HEK293 (cell line): Measurements from ENCODE around the gene BCL2L13.

Experiments
- CTCF ChIA-PET: fragments of 350-600 bp; formaldehyde crosslinking; extraction: SDS; loops from one replicate; lab custom pipeline; 2021; ENCODE audit warnings: antibody characterized with exemption; lab: Yijun Ruan, JAX
- POLR2A ChIA-PET: fragments of 300-600 bp; formaldehyde crosslinking; extraction: SDS; loops from one replicate; lab custom pipeline; 2020; ENCODE audit warnings: antibody characterized with exemption, inconsistent platforms; lab: Yijun Ruan, JAX
- H3K27ac ChIP-seq: fragments of 200-500 bp; sonication (Bioruptor generic); 2 replicates; pipeline ENCODE4 v1.5.1; 2014; ENCODE audit warnings: low read depth, low read length, control low read depth, inconsistent platforms; ENCODE audit errors: extremely low read depth
- H3K36me3 ChIP-seq, 2 experiments: fragments of 200-500 bp in 1 of 2; sonication (Bioruptor generic) in 1 of 2; 1 replicate in 1 of 2; 2 replicates in 1 of 2; pipeline ENCODE4 v1.5.1; 2014 to 2017; ENCODE audit warnings: inconsistent platforms in 2 of 2, low read length in 2 of 2; ENCODE audit not compliant: control insufficient read depth in 2 of 2, insufficient read depth in 1 of 2
- H3K4me1 ChIP-seq: fragments of 200-500 bp; sonication (Bioruptor generic); 2 replicates; pipeline ENCODE4 v1.5.1; 2014; ENCODE audit warnings: mild to moderate bottlenecking, low read length, inconsistent platforms; ENCODE audit not compliant: control insufficient read depth, insufficient read depth
- H3K4me3 ChIP-seq: 2 replicates; pipeline ENCODE4 v1.5.1; 2011; ENCODE audit warnings: low read depth, mild to moderate bottlenecking, control low read depth, low read length, moderate library complexity
- H3K9me3 ChIP-seq: fragments of 200-500 bp; sonication (Bioruptor generic); 2 replicates; pipeline ENCODE4 v1.5.1; 2014; ENCODE audit warnings: low read depth, low read length, inconsistent platforms; ENCODE audit not compliant: control insufficient read depth, insufficient read depth
- BCL11B ChIP-seq: fragments of 450-650 bp; formaldehyde crosslinking; IDR thresholded peaks from 2 replicates; pipeline ENCODE4 v1.5.1; 2016; ENCODE audit warnings: low read depth, missing biosample characterization, missing genetic modification characterization
- EGR2 ChIP-seq: fragments of 450-650 bp; formaldehyde crosslinking; IDR thresholded peaks from 2 replicates; pipeline ENCODE4 v1.5.1; 2016; ENCODE audit warnings: low read depth, missing biosample characterization, missing genetic modification characterization
- SCRT1 ChIP-seq: fragments of 450-650 bp; formaldehyde crosslinking; IDR thresholded peaks from 2 replicates; pipeline ENCODE4 v1.5.1; 2016; ENCODE audit warnings: missing biosample characterization, missing genetic modification characterization, borderline replicate concordance
- SETDB1 ChIP-seq: IDR thresholded peaks from one replicate; pipeline ENCODE4 v1.6.1; 2017; ENCODE audit warnings: mild to moderate bottlenecking, low read length, moderate library complexity, mixed read lengths; ENCODE audit not compliant: insufficient read length
- ZBTB20 ChIP-seq: fragments of 450-650 bp; formaldehyde crosslinking; IDR thresholded peaks from 2 replicates; pipeline ENCODE4 v1.5.1; 2016; ENCODE audit warnings: missing biosample characterization, missing genetic modification characterization
- ZEB2 ChIP-seq: fragments of 450-650 bp; formaldehyde crosslinking; IDR thresholded peaks from 2 replicates; pipeline ENCODE4 v1.5.1; 2016; ENCODE audit warnings: missing biosample characterization, missing genetic modification characterization
- ZNF114 ChIP-seq: fragments of 450-650 bp; formaldehyde crosslinking; IDR thresholded peaks from 2 replicates; pipeline ENCODE4 v1.5.0; 2017; ENCODE audit warnings: missing biosample characterization, missing genetic modification characterization
- ZNF169 ChIP-seq: fragments of 450-650 bp; formaldehyde crosslinking; IDR thresholded peaks from 2 replicates; pipeline ENCODE4 v1.5.1; 2016; ENCODE audit warnings: missing biosample characterization, missing genetic modification characterization
- ZNF211 ChIP-seq: fragments of 450-650 bp; formaldehyde crosslinking; IDR thresholded peaks from 2 replicates; pipeline ENCODE4 v1.5.1; 2016; ENCODE audit warnings: low read depth, missing biosample characterization, missing genetic modification characterization
- ZNF391 ChIP-seq: fragments of 450-650 bp; formaldehyde crosslinking; IDR thresholded peaks from 2 replicates; pipeline ENCODE4 v1.5.1; 2016; ENCODE audit warnings: low read depth, missing biosample characterization, missing genetic modification characterization, borderline replicate concordance
- ZNF404 ChIP-seq: fragments of 450-650 bp; formaldehyde crosslinking; IDR thresholded peaks from 2 replicates; pipeline ENCODE4 v1.5.1; 2017; ENCODE audit warnings: missing biosample characterization, missing genetic modification characterization
- ZNF426 ChIP-seq: fragments of 450-650 bp; formaldehyde crosslinking; IDR thresholded peaks from 2 replicates; pipeline ENCODE4 v1.5.1; 2017; ENCODE audit warnings: missing biosample characterization, missing genetic modification characterization, mild to moderate bottlenecking, inconsistent platforms, moderate library complexity
- ZNF433 ChIP-seq: fragments of 450-650 bp; formaldehyde crosslinking; IDR thresholded peaks from 2 replicates; pipeline ENCODE4 v1.5.1; 2016; ENCODE audit warnings: missing biosample characterization, missing genetic modification characterization, low read depth
- ZNF544 ChIP-seq: fragments of 450-650 bp; formaldehyde crosslinking; IDR thresholded peaks from 2 replicates; pipeline ENCODE4 v1.5.0; 2017; ENCODE audit warnings: missing biosample characterization, missing genetic modification characterization
- ZNF548 ChIP-seq: fragments of 450-650 bp; formaldehyde crosslinking; IDR thresholded peaks from 2 replicates; pipeline ENCODE4 v1.5.1; 2016; ENCODE audit warnings: missing biosample characterization, missing genetic modification characterization
- ZNF549 ChIP-seq: fragments of 450-650 bp; IDR thresholded peaks from 2 replicates; pipeline ENCODE4 v1.5.1; 2018; ENCODE audit warnings: missing biosample characterization, missing genetic modification characterization, mild to moderate bottlenecking, inconsistent platforms, moderate library complexity
- ZNF585B ChIP-seq: fragments of 450-650 bp; formaldehyde crosslinking; IDR thresholded peaks from 2 replicates; pipeline ENCODE4 v1.5.1; 2016; ENCODE audit warnings: missing biosample characterization, missing genetic modification characterization
- ZNF623 ChIP-seq: fragments of 450-650 bp; formaldehyde crosslinking; IDR thresholded peaks from 2 replicates; pipeline ENCODE4 v1.5.1; 2016; ENCODE audit warnings: missing biosample characterization, missing genetic modification characterization
- ZNF664 ChIP-seq: fragments of 450-650 bp; formaldehyde crosslinking; IDR thresholded peaks from 2 replicates; pipeline ENCODE4 v1.5.1; 2016; ENCODE audit warnings: missing biosample characterization, missing genetic modification characterization
- ZSCAN23 ChIP-seq: fragments of 450-650 bp; formaldehyde crosslinking; IDR thresholded peaks from 2 replicates; pipeline ENCODE4 v1.5.1; 2016; ENCODE audit warnings: missing biosample characterization, missing genetic modification characterization
- TF ChIP-seq, protein P1 (sequence below): fragments of 450-650 bp; formaldehyde crosslinking; IDR thresholded peaks from 2 replicates; pipeline ENCODE4 v1.5.1; 2016; ENCODE audit warnings: missing biosample characterization, missing genetic modification characterization
- TF ChIP-seq, protein P2 (sequence below): fragments of 450-650 bp; formaldehyde crosslinking; optimal IDR thresholded peaks from 2 replicates; pipeline ENCODE3; 2016; ENCODE audit warnings: missing biosample characterization, mild to moderate bottlenecking, missing genetic modification characterization
- TF ChIP-seq, protein P3 (sequence below): fragments of 450-650 bp; formaldehyde crosslinking; IDR thresholded peaks from 2 replicates; pipeline ENCODE4 v1.5.1; 2016; ENCODE audit warnings: missing biosample characterization, missing genetic modification characterization
- TF ChIP-seq, protein P4 (sequence below): fragments of 450-650 bp; formaldehyde crosslinking; IDR thresholded peaks from 2 replicates; pipeline ENCODE4 v1.5.1; 2016; ENCODE audit warnings: missing biosample characterization, missing genetic modification characterization

The BCL2L13 gene

DNA sequence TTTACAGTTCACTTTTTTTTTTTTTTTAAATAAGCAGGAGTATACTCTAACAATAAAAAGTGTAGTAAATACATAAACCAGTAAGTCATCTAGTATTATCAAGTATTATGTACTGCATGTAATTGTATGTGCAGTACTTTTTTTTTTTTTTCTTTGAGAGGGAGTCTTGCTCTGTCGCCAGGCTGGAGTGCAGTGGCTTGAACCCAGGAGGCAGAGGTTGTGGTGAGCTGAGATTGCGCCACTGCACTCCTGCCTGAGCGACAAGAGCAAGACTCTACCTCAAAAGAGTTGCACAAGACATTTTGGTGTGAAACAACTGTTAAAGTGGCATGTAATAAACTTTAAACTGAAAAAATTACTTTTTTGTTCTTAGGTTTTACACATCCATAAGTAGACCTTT is 16.7 kb downstream of the BCL2L13 start:
- POLR2A ChIA-PET = no interaction called here
- H3K27ac ChIP-seq = no peak overlapping the region

DNA sequence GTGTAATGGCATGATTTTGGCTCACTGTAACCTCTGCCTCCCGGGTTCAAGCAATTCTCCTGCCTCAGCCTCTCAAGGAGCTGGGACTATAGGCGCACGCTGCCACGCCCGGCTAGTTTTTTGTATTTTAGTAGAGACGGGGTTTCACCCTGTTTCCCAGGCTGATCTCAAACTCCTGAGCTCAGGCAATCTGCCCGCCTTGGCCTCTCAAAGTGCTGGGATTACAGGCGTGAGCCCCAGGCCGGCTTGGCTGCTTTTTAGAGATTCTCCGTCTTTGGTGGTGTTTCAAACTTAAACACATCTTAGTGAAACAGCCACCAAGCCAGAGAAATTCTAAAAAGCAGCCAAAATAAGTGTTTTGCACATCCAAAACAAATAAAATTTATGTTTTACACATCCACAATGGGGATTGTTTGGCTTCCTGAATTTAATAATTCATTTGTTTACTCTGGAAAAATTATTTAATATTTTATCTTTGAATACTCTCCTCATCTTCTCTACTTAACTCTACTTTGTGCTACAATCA is 18.4 kb downstream of the BCL2L13 start:
- TF ChIP-seq ZNF623 (tag by site-specific recombination) (no peak), ZNF548 (tag by site-specific recombination) (no peak), ZNF549 (tag by site-specific recombination) (no peak), ZNF211 (tag by site-specific recombination) (no peak), ZNF433 (tag by site-specific recombination) (no peak), ZSCAN23 (tag by site-specific recombination) (no peak), ZNF114 (tag by site-specific recombination) (no peak), ZBTB20 (tag by site-specific recombination) (no peak), ZNF585B (tag by site-specific recombination) (no peak), ZNF169 (no peak), BCL11B (tag by site-specific recombination) (no peak), ZNF544 (tag by site-specific recombination) (no peak), ZNF391 (tag by site-specific recombination) (no peak), SCRT1 (tag by site-specific recombination) (no peak), EGR2 (tag by site-specific recombination) (no peak), SETDB1 (no peak)
- TF ChIP-seq, protein P1, sequence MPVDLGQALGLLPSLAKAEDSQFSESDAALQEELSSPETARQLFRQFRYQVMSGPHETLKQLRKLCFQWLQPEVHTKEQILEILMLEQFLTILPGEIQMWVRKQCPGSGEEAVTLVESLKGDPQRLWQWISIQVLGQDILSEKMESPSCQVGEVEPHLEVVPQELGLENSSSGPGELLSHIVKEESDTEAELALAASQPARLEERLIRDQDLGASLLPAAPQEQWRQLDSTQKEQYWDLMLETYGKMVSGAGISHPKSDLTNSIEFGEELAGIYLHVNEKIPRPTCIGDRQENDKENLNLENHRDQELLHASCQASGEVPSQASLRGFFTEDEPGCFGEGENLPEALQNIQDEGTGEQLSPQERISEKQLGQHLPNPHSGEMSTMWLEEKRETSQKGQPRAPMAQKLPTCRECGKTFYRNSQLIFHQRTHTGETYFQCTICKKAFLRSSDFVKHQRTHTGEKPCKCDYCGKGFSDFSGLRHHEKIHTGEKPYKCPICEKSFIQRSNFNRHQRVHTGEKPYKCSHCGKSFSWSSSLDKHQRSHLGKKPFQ (tag by site-specific recombination) = no peak
- TF ChIP-seq, protein P2, sequence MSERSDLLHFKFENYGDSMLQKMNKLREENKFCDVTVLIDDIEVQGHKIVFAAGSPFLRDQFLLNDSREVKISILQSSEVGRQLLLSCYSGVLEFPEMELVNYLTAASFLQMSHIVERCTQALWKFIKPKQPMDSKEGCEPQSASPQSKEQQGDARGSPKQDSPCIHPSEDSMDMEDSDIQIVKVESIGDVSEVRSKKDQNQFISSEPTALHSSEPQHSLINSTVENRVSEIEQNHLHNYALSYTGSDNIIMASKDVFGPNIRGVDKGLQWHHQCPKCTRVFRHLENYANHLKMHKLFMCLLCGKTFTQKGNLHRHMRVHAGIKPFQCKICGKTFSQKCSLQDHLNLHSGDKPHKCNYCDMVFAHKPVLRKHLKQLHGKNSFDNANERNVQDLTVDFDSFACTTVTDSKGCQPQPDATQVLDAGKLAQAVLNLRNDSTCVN = no peak
- Histone ChIP-seq H3K4me3 (no peak overlapping the region), H3K4me1 (no peaks in the 10 kb centered on the region), H3K36me3 (peaks cover 34 to 47% of the 10 kb centered on the region in 2 experiments; a peak in 2 of 3 replicates), H3K9me3 (no peaks in the 10 kb centered on the region), H3K27ac (no peak overlapping the region)
- POLR2A ChIA-PET = no interaction called here
- CTCF ChIA-PET = no interaction called here

More for the DNA sequence above, 16.7 kb downstream of the BCL2L13 start:
- TF ChIP-seq ZEB2 (tag by site-specific recombination) (no peak), ZNF664 (no peak), ZNF426 (tag by site-specific recombination) (no peak), ZNF404 (tag by site-specific recombination) (no peak)
- TF ChIP-seq, protein P3, sequence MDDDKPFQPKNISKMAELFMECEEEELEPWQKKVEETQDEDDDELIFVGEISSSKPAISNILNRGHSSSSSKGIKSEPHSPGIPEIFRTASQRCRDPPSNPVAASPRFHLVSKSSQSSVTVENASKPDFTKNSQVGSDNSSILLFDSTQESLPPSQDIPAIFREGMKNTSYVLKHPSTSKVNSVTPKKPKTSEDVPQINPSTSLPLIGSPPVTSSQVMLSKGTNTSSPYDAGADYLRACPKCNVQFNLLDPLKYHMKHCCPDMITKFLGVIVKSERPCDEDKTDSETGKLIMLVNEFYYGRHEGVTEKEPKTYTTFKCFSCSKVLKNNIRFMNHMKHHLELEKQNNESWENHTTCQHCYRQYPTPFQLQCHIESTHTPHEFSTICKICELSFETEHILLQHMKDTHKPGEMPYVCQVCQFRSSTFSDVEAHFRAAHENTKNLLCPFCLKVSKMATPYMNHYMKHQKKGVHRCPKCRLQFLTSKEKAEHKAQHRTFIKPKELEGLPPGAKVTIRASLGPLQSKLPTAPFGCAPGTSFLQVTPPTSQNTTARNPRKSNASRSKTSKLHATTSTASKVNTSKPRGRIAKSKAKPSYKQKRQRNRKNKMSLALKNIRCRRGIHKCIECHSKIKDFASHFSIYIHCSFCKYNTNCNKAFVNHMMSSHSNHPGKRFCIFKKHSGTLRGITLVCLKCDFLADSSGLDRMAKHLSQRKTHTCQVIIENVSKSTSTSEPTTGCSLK (tag by site-specific recombination) = no peak
- TF ChIP-seq, protein P4, sequence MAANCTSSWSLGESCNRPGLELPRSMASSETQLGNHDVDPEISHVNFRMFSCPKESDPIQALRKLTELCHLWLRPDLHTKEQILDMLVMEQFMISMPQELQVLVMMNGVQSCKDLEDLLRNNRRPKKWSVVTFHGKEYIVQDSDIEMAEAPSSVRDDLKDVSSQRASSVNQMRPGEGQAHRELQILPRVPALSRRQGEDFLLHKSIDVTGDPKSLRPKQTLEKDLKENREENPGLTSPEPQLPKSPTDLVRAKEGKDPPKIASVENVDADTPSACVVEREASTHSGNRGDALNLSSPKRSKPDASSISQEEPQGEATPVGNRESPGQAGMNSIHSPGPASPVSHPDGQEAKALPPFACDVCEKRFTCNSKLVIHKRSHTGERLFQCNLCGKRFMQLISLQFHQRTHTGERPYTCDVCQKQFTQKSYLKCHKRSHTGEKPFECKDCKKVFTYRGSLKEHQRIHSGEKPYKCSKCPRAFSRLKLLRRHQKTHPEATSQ (tag by site-specific recombination) = no peak
- no peaks in the 10 kb centered on the region for H3K9me3 ChIP-seq
- H3K36me3 ChIP-seq = peaks cover 23 to 38% of the 10 kb centered on the region in 2 experiments; a peak in 2 of 3 replicates
- no peak overlapping the region for H3K4me3 ChIP-seq
- H3K4me1 ChIP-seq = no peaks in the 10 kb centered on the region
- CTCF ChIA-PET = no interaction called here
